GM19438 (cell line): ENCODE measurements around the gene GIMAP8.
"Not testable (repeated sequence)": the region's sequence is repeated elsewhere in the genome, so short reads cannot be mapped to it uniquely, and the experiment has no call there.

Source experiments
- ATAC-seq: cut with Tn5 transposase; IDR thresholded peaks from one replicate; pipeline ENCODE4 v1.9.1; 2021; ENCODE audit warnings: low read depth; ENCODE audit not compliant: unreplicated experiment

GIMAP8 gene

DNA sequence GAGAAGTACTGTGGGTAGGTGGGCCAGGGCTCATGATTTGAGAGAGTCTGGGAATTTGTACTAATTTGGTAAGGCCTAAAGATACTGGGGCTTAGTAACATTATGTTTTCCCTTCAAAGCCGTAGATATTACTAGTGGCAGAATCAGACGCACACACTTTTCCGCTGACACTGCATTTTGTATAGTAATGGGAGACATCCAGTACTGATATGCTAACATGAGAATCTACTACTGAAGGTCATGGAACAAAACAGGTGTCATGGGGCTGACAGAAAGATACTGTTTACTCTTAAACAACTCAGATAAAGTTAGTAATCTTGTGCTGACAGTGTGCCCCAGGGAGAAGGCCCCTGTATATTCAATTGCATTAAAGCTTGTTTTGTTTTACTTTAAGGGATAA, 53.2 kb downstream of the GIMAP8 start:
- no peak for ATAC-seq

DNA sequence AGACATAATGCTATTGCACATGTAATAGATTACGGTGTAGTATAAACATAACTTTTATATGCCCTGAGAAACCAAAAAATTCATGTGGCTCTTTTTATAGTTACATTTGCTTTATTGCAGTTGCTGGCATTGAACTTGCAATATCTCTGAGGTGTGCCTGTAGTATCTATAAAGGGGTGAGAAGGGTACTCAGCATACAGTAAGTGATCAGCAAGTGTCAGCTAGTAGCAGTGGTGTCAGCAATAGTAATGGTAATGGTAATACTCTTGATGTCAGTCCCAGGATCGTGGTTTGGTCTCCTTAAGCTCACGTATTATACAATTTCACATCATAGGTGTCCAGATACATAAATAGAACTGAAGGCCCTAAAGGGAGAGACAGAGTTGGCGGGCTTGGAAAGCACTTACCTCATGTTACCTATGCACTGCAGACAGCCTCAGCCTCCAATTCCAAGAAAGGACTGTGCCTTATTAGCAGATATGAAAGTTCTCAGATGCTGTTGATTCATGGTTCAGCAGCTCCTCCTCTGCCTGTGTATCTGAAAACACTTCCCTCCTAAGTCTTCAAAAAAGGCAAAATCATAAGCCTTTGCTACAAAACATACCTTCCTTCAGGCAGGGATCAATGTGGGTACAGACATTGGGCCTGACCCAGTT, 57.6 kb downstream of the GIMAP8 start:
- no peak for ATAC-seq

DNA sequence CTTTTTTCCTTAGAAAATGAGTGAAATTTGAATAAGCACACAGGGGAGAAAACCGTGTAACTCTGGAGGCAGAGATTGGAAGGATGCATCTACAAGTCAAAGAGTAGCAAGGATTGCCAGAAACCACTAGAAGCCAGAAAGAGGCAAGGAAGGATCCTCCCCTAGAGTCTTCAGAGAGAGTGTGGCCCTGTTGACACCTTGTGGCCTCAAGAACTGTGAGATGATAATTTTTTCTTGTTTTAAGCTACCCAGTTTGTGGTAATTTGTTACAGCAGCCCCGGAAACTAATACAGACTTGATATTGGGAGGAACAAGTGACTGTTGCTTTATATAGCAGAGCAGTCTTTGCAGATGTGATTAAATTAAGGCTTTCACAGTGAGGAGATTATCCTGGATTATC, 60.6 kb downstream of the GIMAP8 start:
- no peak for ATAC-seq

DNA sequence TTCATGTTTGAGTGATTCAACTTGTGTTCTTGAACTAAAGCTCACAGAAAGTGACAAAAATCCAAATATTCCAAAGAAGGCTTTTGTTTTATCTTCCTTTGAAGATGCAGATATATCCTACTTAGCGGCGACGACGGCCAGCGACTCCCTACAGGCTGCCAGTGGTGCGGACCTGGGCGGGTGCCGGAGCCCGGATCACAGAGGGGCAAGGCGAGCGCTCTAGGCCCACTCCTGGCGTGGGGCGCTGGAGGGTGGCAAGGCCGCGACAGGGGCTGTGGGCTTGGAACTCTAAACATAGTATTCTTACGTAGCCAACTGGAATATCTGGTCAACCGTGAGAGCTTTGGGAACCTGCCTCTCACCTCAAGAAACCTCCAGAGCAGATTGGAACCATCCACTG, 63.3 kb downstream of the GIMAP8 start:
- no peak for ATAC-seq

DNA sequence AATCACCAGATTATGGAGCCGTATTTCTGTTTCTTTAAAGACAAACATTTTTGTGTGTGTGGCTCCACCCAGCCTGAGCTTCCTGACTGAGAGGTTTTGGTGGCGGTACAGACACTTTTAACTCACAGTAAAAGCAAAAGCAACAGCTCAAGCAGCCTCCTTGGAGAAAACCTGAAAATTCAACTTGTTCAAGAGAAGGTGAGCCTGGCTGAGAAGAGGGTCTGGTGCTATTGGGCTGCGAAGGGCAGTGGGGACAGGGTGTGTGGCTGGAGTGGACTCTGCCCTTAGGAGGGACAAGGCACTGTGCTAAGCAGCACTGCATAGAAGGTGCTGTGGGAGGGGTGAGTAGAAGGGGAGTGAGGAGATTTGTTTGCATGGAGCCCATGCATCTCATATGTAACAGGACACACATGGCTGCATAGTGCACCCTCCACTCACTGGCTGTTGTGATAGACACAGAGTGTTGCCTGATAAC, 64.4 kb downstream of the GIMAP8 start, which contains the start of gene GIMAP7:
TSS of gene GIMAP7 (plus strand) at position 125 of the 475 bp plus-strand sequence. CDS start 5,103 bp downstream, outside the sequence.
- no peak for ATAC-seq

DNA sequence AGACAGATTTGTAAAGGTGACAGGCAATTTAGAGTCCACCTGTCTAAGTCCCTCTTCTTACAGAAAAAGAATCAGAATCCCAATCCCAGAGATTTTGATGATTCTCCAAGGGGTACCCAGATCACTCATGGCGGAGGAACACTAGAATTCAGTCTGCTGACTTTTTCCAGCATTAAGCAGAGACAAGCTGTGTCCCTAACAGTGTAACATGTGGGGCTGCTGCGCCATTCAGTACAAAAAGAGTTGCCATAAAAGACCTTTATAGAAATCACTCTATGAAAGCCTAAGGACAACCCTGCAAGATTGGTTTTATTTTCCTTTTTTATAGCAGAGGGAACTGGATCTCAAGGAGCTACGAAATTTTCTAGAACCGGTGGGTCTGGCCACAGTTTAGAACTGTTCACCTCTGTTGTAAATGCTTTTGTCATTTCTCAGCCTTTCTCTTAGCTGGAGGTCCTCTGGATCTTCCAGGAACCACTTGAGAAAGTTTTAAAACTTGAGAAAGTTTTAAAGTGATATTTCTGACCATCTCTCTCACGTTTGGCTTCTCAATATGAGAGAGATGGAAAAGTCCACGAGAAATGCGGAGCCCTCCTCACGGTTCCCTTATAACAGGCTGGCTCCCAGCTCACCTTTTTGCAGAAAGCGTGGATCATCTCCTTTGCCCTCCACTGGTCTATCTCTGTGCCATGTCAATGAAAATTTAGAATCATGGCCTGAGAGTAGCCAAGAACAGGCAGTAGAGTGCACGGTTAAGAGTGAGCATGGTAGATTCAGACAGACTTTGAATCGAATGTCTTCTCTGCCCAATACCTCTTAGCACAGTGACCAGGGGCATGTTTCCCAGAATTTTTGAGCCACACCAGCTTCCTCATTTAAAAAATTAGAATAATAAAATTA, 65.1 kb downstream of the GIMAP8 start:
- ATAC-seq, result no peak

DNA sequence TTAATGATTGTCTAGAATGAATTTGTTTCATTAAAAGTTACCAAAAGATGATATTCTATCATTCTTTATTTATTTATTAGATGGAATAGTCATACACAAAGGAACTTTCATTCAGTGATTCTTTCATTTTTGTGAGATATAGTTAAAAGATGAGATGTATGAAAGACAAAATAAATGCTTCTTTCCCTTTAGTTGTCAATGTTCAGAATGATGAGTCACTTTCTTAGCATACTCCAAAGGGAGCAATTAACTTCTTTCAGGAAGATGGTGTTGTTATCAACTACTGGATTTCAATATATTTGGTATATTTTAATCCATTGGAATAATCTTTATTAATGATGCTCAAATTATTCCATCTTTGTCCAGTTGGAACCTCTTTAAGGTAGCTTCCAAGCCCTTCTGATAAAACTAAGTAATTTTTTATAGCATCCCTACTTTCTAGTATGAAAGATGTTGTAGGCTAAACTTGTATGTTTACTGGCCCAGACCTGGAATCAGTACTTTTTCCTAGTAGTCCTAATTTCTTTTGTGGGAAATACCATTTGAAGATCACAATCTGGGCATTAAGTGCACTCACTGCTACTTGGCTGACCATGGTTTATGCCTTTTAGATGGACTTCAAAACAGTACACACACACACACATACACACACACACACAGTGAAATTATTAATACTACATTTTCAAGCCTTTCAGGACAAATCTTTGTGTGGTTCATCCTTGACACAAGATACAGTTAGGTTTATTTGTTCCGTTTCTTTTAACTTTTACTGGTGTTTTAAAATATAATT, 66.7 kb downstream of the GIMAP8 start:
- ATAC-seq, result no peak

DNA sequence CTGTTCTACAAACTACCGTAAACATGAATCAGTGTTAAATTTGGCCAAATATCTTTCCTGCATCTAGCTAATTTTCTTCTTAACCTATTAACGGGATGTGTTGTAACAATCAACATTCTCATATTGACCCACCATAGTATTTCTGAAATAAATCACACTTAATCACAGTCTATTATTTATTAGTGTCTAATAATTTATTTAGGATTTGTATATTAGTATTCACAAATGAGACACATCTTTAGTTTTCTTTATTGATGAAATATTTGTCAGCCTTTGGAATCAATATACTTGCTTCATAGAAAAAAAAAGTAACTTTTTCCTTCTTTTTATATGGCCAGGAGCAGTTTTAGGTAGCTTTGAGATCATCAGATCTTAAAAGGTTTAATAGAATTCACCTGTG, 68.9 kb downstream of the GIMAP8 start:
- no peak for ATAC-seq

DNA sequence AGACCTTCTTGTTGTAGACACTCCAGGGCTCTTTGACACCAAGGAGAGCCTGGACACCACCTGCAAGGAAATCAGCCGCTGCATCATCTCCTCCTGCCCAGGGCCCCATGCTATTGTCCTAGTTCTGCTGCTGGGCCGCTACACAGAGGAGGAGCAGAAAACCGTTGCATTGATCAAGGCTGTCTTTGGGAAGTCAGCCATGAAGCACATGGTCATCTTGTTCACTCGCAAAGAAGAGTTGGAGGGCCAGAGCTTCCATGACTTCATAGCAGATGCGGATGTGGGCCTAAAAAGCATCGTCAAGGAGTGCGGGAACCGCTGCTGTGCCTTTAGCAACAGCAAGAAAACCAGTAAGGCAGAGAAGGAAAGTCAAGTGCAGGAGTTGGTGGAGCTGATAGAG, 69.7 kb downstream of the GIMAP8 start:
- ATAC-seq, result no peak

DNA sequence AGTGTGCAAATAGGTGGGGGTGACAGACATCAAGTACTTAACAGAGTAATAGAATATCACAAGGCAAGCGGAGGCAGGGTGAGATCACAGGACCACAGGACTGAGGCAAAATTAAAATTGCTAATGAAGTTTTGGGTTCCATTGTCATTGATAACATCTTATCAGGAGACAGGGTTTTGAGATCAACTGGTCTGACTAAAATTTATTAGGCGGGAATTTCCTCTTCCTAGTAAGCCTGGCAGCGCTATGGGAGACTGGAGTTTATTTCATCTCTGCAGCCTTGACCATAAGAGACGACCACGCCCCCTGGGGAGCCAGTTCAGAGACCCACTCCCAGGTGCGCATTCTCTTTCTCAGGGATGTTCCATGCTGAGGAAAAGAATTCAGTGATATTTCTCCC, 72.5 kb downstream of the GIMAP8 start:
- not testable (repeated sequence) for ATAC-seq

DNA sequence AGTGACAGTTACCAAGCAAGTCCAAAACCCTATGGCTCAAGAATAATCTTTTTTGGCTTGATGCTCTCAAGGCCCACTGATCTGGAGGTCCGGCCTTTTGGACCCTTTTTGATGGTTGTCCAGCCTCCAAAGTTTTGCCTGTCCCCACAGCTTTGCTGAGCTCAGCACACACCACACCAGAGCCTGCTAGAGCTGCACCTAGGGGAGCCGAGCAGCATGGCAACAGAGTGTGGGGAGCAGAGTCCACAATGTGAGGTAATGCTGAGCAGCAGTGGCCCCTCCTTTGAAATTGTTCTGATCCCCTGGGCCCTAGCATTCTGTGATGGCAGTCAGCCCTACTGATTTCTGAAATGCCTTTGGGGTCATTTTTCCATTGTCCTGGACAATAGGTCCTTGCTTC, 73.6 kb downstream of the GIMAP8 start:
- no peak for ATAC-seq
